Breast epithelium (tissue), 4 donors: Measurements from ENCODE around the gene COMMD1. TPM values are rescaled to one million over a fixed set of nuclear protein-coding genes. Genes with fewer than 3 reads are reported as not detected.
"Not testable (repeated sequence)": the region's sequence is repeated elsewhere in the genome, so short reads cannot be mapped to it uniquely, and the experiment has no call there.

Source experiments
- DNase-seq, 2 donors: peaks; one replicate each; pipeline ENCODE4 v3.0.0-alpha.2; 2019; ENCODE audit warnings: low spot score in 2 of 2
- H3K27ac ChIP-seq, 2 donors: fragments of 200-600 bp; sonication (generic) in 1 of 2; one replicate each; pipeline ENCODE4 v1.5.1; 2016 to 2019; ENCODE audit warnings: mild to moderate bottlenecking in 1 of 2
- H3K27me3 ChIP-seq, 2 donors: fragments of 200-600 bp; sonication (generic) in 1 of 2; one replicate each; pipeline versions ENCODE4 v1.5.1 to v1.6.0; 2017 to 2019; ENCODE audit warnings: control low read depth in 1 of 2, mild to moderate bottlenecking in 1 of 2
- H3K36me3 ChIP-seq: fragments of 200-600 bp; one replicate; pipeline ENCODE4 v1.5.1; 2019
- H3K4me1 ChIP-seq, 2 donors: fragments of 200-600 bp; sonication (generic); one replicate each; pipeline ENCODE4 v1.5.1; 2016 to 2019; ENCODE audit warnings: control low read depth in 1 of 2
- H3K4me3 ChIP-seq, 3 donors: fragments of 200-600 bp; sonication (generic); 1 replicate in 2 of 3; 2 replicates in 1 of 3; pipeline ENCODE4 v1.5.1; 2016 to 2019; ENCODE audit warnings: mild to moderate bottlenecking in 3 of 3, moderate library complexity in 2 of 3
- H3K9me3 ChIP-seq, 2 donors: fragments of 200-600 bp; sonication (generic) in 1 of 2; one replicate each; pipeline ENCODE4 v1.5.1; 2016 to 2019; ENCODE audit warnings: control low read depth in 1 of 2
- POLR2A ChIP-seq: fragments of 450-650 bp; IDR thresholded peaks from one replicate; pipeline ENCODE4 v1.6.1; 2016; ENCODE audit warnings: antibody characterized with exemption, mild to moderate bottlenecking, moderate library complexity
- POLR2AphosphoS5 ChIP-seq, 3 donors: sonication (generic); formaldehyde crosslinking; IDR thresholded peaks; one replicate each; pipeline ENCODE4 v1.6.1; 2017; ENCODE audit warnings: antibody characterized with exemption in 3 of 3
- intact Hi-C: fragments of 100-400 bp; cut with DNase I; formaldehyde crosslinking; loops from one replicate; pipeline ENCODE4 v1.15.1; 2023; ENCODE audit warnings: low total_unique reads
- total RNA-seq, 3 donors: library from RNA; depleted of rRNA; stranded (reverse); fragments of >200 nt; gene quantifications; one replicate each; pipeline ENCODE4 v1.1.0, GENCODE V29; 2016
- TF ChIP-seq, protein P1 (sequence below), 3 donors: fragments of 450-650 bp; IDR thresholded peaks; one replicate each; pipeline ENCODE4 v1.5.1; 2016 to 2017; ENCODE audit warnings: antibody characterized with exemption in 3 of 3, mild to moderate bottlenecking in 3 of 3, moderate library complexity in 3 of 3

COMMD1 gene
- 10 to 100 TPM; 38.4 to 63.8 (median 56.4) TPM for total RNA-seq

GRCh38 chr2:61905372-61906185, at the start of gene COMMD1:
Gene COMMD1, plus strand, starts transcription at chr2:61905674. Its CDS starts 5 bp downstream, at chr2:61905679.
- no peaks in the 10 kb centered on the region for H3K4me1 ChIP-seq
- intact Hi-C loops = no loop called here
- DNase-seq = peak; percentile 59 to 78
- no peaks in the 10 kb centered on the region for H3K36me3 ChIP-seq
- H3K27me3 ChIP-seq = no peaks in the 10 kb centered on the region
- H3K27ac ChIP-seq = peak within 1 kb of the TSS; percentile 78 to 80
- H3K4me3 ChIP-seq = peak within 1 kb of the TSS; percentile 79 to 86 (median 83)
- TF ChIP-seq POLR2A (no peak), POLR2AphosphoS5 (IDR thresholded peaks at IDR 0.05) (peak in 2 of 3 donors; percentile 45 to 60)
- TF ChIP-seq, protein P1, sequence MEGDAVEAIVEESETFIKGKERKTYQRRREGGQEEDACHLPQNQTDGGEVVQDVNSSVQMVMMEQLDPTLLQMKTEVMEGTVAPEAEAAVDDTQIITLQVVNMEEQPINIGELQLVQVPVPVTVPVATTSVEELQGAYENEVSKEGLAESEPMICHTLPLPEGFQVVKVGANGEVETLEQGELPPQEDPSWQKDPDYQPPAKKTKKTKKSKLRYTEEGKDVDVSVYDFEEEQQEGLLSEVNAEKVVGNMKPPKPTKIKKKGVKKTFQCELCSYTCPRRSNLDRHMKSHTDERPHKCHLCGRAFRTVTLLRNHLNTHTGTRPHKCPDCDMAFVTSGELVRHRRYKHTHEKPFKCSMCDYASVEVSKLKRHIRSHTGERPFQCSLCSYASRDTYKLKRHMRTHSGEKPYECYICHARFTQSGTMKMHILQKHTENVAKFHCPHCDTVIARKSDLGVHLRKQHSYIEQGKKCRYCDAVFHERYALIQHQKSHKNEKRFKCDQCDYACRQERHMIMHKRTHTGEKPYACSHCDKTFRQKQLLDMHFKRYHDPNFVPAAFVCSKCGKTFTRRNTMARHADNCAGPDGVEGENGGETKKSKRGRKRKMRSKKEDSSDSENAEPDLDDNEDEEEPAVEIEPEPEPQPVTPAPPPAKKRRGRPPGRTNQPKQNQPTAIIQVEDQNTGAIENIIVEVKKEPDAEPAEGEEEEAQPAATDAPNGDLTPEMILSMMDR (IDR thresholded peaks at IDR 0.05) = no peak
- H3K9me3 ChIP-seq = no peaks in the 10 kb centered on the region

DNA sequence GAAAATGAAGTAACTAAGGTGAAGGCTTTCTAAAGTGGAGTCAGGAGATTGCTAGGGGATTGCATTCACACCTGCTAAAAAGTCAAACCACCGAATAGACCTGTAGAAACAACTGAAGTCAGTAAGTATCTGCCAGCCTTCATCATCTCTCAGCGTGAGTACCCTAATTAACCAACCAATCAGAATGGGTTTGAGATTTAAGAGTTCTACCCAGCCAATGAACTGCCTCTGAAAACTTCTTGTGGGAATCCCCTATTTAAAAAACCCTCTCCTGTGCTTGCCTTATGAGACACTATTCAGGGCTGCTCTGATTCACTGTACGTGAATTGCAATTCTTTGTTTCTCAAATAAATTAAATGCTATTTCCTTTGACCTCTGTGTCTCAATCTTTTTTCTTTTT, 48.2 kb upstream of the COMMD1 start:
- Histone ChIP-seq H3K4me3 (no peak overlapping the region), H3K27me3 (no peaks in the 10 kb centered on the region), H3K9me3 (peaks cover 0 to 5% of the 10 kb centered on the region in 2 donors), H3K27ac (no peak overlapping the region), H3K4me1 (no peaks in the 10 kb centered on the region), H3K36me3 (no peaks in the 10 kb centered on the region)
- DNase-seq = no peak
- no peak for TF ChIP-seq POLR2AphosphoS5 (IDR thresholded peaks at IDR 0.05)
- TF ChIP-seq POLR2A = no peak
- TF ChIP-seq, protein P1 (IDR thresholded peaks at IDR 0.05) = no peak
- intact Hi-C loops = no loop called here

DNA sequence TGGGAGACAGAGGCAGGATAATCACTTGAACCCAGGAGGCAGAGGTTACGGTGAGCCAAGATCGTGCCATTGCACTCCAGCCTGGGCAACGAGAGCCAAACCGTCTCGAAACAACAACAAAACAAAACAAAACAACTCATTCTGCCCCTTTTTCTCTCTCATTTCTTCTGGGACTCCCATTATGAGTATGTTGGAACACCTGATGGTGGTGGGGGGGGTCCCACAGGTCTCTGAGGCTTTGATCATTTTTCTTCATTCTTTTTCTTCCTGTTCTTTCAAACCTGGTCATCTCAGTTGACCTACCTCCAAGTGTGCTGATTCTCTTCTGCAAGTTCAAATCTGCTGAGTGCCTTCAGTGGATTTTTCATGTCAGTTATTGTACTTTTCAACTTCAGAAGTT, 43.4 kb upstream of the COMMD1 start:
- Histone ChIP-seq H3K36me3 (no peaks in the 10 kb centered on the region), H3K4me3 (no peak overlapping the region), H3K27ac (no peak overlapping the region), H3K9me3 (peaks cover 0 to 10% of the 10 kb centered on the region in 2 donors), H3K27me3 (no peaks in the 10 kb centered on the region), H3K4me1 (no peaks in the 10 kb centered on the region)
- intact Hi-C loops = no loop called here
- DNase-seq = no peak
- TF ChIP-seq POLR2AphosphoS5 (IDR thresholded peaks at IDR 0.05) (no peak), POLR2A (no peak)
- TF ChIP-seq, protein P1 (IDR thresholded peaks at IDR 0.05) = no peak

DNA sequence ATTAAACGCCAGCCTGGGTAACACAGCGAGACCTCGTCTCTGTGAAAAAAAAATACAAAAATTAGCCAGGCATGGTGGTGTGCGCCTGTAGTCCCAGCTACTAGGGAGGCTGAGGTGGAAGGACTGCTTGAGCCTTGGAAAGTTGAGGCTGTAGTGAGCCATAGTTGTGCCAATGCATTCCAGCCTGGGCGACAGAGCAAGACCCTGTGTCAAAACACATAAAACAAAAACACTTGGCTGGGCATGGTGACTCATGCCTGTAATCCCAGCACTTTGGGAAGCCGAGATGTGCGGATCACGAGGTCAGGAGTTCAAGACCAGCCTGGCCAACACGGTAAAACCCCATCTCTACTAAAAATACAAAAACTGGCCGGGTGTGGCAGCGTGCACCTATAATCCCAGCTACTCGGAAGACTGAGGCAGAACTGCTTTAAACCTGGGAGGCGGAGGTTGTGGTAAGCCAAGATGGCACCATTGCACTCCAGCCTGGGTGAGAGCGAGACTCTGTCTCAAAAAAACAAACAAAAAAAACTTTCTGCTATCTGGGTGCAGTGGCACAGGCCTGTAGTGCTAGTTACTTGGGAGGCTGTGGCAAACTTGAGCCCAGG, 38.9 kb upstream of the COMMD1 start:
- H3K27me3 ChIP-seq, H3K4me1 ChIP-seq, H3K4me3 ChIP-seq, intact Hi-C loops, DNase-seq, H3K27ac ChIP-seq, H3K36me3 ChIP-seq: not testable (repeated sequence)
- H3K9me3 ChIP-seq = peaks cover 0 to 10% of the 10 kb centered on the region in 2 donors

DNA sequence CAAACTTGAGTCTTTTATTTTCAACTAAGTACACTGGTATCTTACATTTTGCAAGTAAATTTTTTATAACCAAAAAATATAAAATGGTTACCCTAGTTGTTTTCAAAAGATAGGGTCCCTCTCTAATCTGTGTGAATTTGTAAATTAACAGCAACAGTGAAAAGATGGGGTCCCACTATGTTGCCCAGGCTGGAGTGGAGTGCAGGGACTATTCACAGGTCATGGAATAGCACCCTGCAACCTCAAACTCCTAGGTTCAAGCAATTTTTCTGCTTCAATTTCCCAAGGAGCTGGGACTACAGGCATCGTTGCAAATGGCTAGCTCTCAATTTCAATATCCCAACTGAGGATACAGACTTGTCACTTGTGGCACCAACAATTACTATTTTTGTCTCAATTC, 29.1 kb upstream of the COMMD1 start:
- Histone ChIP-seq H3K27me3 (no peaks in the 10 kb centered on the region), H3K4me3 (no peak overlapping the region), H3K27ac (no peak overlapping the region), H3K4me1 (no peaks in the 10 kb centered on the region), H3K36me3 (peaks cover 9% of the 10 kb centered on the region), H3K9me3 (no peaks in the 10 kb centered on the region)
- intact Hi-C loops = no loop called here
- DNase-seq = no peak
- TF ChIP-seq POLR2A = no peak
- TF ChIP-seq, protein P1 (IDR thresholded peaks at IDR 0.05) = no peak
- TF ChIP-seq POLR2AphosphoS5 (IDR thresholded peaks at IDR 0.05) = no peak
